AG04450 (cell line): Measurements from ENCODE around the gene PRDM5. TPM values are rescaled to one million over a fixed set of nuclear protein-coding genes. Genes with fewer than 3 reads are reported as not detected.
A peak's percentile ranks its signal among the peaks of the same experiment; 100 is the strongest.

ENCODE experiments used
- CTCF ChIA-PET: fragments of 300-600, 350-600 bp; formaldehyde crosslinking; extraction: SDS; loops from one replicate; lab custom pipeline; 2022; ENCODE audit warnings: antibody characterized with exemption, inconsistent platforms; lab: Charles Lee
- POLR2A ChIA-PET: fragments of 350-600 bp; formaldehyde crosslinking; extraction: SDS; loops from one replicate; lab custom pipeline; 2021; ENCODE audit warnings: antibody characterized with exemption, inconsistent platforms; lab: Yijun Ruan, JAX
- DNase-seq: peaks from one replicate; pipeline ENCODE4 v3.0.0-alpha.2; 2011; ENCODE audit warnings: low read depth, low spot score
- H3K27ac ChIP-seq: one replicate; pipeline ENCODE4 v1.5.1; 2012; ENCODE audit warnings: low read depth, low read length, control low read depth
- H3K27me3 ChIP-seq: one replicate; pipeline ENCODE4 v1.6.0; 2012; ENCODE audit warnings: low read length; ENCODE audit not compliant: control insufficient read depth, insufficient read depth
- H3K4me3 ChIP-seq: 2 replicates; pipeline ENCODE4 v1.5.1; 2011; ENCODE audit warnings: mild to moderate bottlenecking, low read depth, low read length, control low read depth
- H3K9me3 ChIP-seq: 2 replicates; pipeline ENCODE4 v1.5.1; 2012; ENCODE audit warnings: low read length; ENCODE audit not compliant: control insufficient read depth, insufficient read depth
- CTCF ChIP-seq: IDR thresholded peaks from 2 replicates; pipeline ENCODE4 v1.5.1; 2011; ENCODE audit warnings: low read depth, low read length, control low read depth, inconsistent platforms
- polyA plus RNA-seq: library from polyadenylated mRNA; depleted of rRNA; stranded (reverse); fragments of >200 nt; gene quantifications from 2 replicates; pipeline ENCODE4 v1.2.3, GENCODE V29; 2011

The PRDM5 gene
- polyA plus RNA-seq, 1 experiment = 12.3 TPM

- DNase-seq = no peak
- Histone ChIP-seq H3K27me3 (no peaks in the 10 kb centered on the region), H3K4me3 (no peak overlapping the region), H3K9me3 (no peaks in the 10 kb centered on the region), H3K27ac (no peak overlapping the region)
- ChIA-PET CTCF (no interaction called here), POLR2A (no interaction called here)
- TF ChIP-seq CTCF = no peak
Observed at GRCh38 chr4:120881351-120881750, 41.2 kb downstream of the PRDM5 start.

- no peak for TF ChIP-seq CTCF
- CTCF ChIA-PET = no interaction called here
- Histone ChIP-seq H3K27me3 (no peaks in the 10 kb centered on the region), H3K27ac (no peak overlapping the region), H3K9me3 (no peaks in the 10 kb centered on the region), H3K4me3 (no peak overlapping the region)
- no peak for DNase-seq
- POLR2A ChIA-PET = no interaction called here
Observed at GRCh38 chr4:120877021-120877420, 45.5 kb downstream of the PRDM5 start.

- TF ChIP-seq CTCF = no peak
- Histone ChIP-seq H3K9me3 (no peaks in the 10 kb centered on the region), H3K27me3 (no peaks in the 10 kb centered on the region), H3K27ac (no peak overlapping the region), H3K4me3 (no peak overlapping the region)
- DNase-seq = no peak
- CTCF ChIA-PET = no interaction called here
- POLR2A ChIA-PET = no interaction called here
Observed at GRCh38 chr4:120874792-120875774, 47.4 kb downstream of the PRDM5 start.

- peak; percentile 41 for TF ChIP-seq CTCF
- no peak for DNase-seq
- Histone ChIP-seq H3K27me3 (no peaks in the 10 kb centered on the region), H3K27ac (no peak overlapping the region), H3K9me3 (no peaks in the 10 kb centered on the region), H3K4me3 (no peak overlapping the region)
- ChIA-PET POLR2A (no interaction called here), CTCF (interaction anchor here (0.5 to 0.9 kb wide), 2 partner anchors 13 to 104 kb away, joined by 3 to 4 read pairs; no protein-coding TSS in a partner anchor)
Observed at GRCh38 chr4:120873554-120873953, 49.0 kb downstream of the PRDM5 start.

- CTCF ChIA-PET = interaction anchor here (0.6 kb wide), 1 partner anchor 400 kb away, joined by 3 read pairs; no protein-coding TSS in a partner anchor
- TF ChIP-seq CTCF = no peak
- POLR2A ChIA-PET = no interaction called here
- H3K27me3 ChIP-seq = no peaks in the 10 kb centered on the region
- H3K9me3 ChIP-seq = no peaks in the 10 kb centered on the region
- no peak overlapping the region for H3K4me3 ChIP-seq
- H3K27ac ChIP-seq = no peak overlapping the region
- no peak for DNase-seq
Observed at GRCh38 chr4:120871173-120871572, 51.4 kb downstream of the PRDM5 start.
